GM23248 (cell line): ENCODE data around the gene CRISP3. TPM values are rescaled to one million over a fixed set of nuclear protein-coding genes. Genes with fewer than 3 reads are reported as not detected.

Experiments used
- DNase-seq: peaks from one replicate; pipeline ENCODE4 v3.0.0-alpha.2; 2015
- H2AFZ ChIP-seq: fragments of 200-600 bp; sonication (generic); 2 replicates; pipeline ENCODE4 v1.6.1; 2016; ENCODE audit warnings: antibody characterized with exemption
- H3F3A ChIP-seq: fragments of 200-600 bp; sonication (generic); 2 replicates; pipeline ENCODE4 v1.6.1; 2016; ENCODE audit warnings: mild to moderate bottlenecking, antibody characterized with exemption, mixed run types; ENCODE audit not compliant: insufficient read depth
- H3K27ac ChIP-seq: fragments of 200-600 bp; sonication (generic); 2 replicates; pipeline ENCODE4 v1.5.1; 2016; ENCODE audit warnings: mild to moderate bottlenecking
- H3K27me3 ChIP-seq: fragments of 200-600 bp; sonication (generic); replicated peaks from 2 replicates; pipeline ENCODE4 v1.6.1; 2016; ENCODE audit warnings: mild to moderate bottlenecking; ENCODE audit not compliant: insufficient read depth
- H3K36me3 ChIP-seq: fragments of 200-600 bp; sonication (generic); 2 replicates; pipeline ENCODE4 v1.6.1; 2016; ENCODE audit warnings: low read depth, mild to moderate bottlenecking
- H3K4me1 ChIP-seq: fragments of 200-600 bp; sonication (generic); 2 replicates; pipeline ENCODE4 v1.6.1; 2016; ENCODE audit warnings: mild to moderate bottlenecking; ENCODE audit not compliant: insufficient read depth
- H3K4me2 ChIP-seq: fragments of 200-600 bp; sonication (generic); one replicate; pipeline ENCODE4 v1.6.1; 2016; ENCODE audit warnings: mild to moderate bottlenecking; ENCODE audit not compliant: unreplicated experiment
- H3K4me3 ChIP-seq: fragments of 200-600 bp; sonication (generic); 2 replicates; pipeline ENCODE4 v1.5.1; 2016; ENCODE audit warnings: mild to moderate bottlenecking
- H3K79me2 ChIP-seq: fragments of 200-600 bp; sonication (generic); 2 replicates; pipeline ENCODE4 v1.6.1; 2016; ENCODE audit warnings: mild to moderate bottlenecking; ENCODE audit not compliant: insufficient read depth
- H3K9ac ChIP-seq: fragments of 200-600 bp; sonication (generic); 2 replicates; pipeline ENCODE4 v1.6.1; 2016; ENCODE audit warnings: mild to moderate bottlenecking
- H3K9me2 ChIP-seq: fragments of 200-600 bp; sonication (generic); 2 replicates; pipeline ENCODE4 v1.6.1; 2016; ENCODE audit warnings: mixed run types, mild to moderate bottlenecking, moderate library complexity; ENCODE audit not compliant: insufficient read depth
- H3K9me3 ChIP-seq: fragments of 200-600 bp; sonication (generic); one replicate; pipeline ENCODE4 v1.6.1; 2017; ENCODE audit warnings: low read depth
- H4K20me1 ChIP-seq: fragments of 200-600 bp; sonication (generic); 2 replicates; pipeline ENCODE4 v1.6.0; 2016; ENCODE audit not compliant: insufficient read depth
- EZH2 ChIP-seq: fragments of 200-600 bp; sonication (generic); IDR thresholded peaks from 2 replicates; pipeline ENCODE4 v1.6.1; 2018; ENCODE audit warnings: antibody characterized with exemption, mild to moderate bottlenecking; ENCODE audit not compliant: insufficient read depth, poor library complexity, severe bottlenecking
- EZH2phosphoT487 ChIP-seq: fragments of 200-600 bp; sonication (generic); IDR thresholded peaks from 2 replicates; pipeline ENCODE4 v1.6.1; 2018; ENCODE audit warnings: antibody characterized with exemption, moderate library complexity, mild to moderate bottlenecking, low read depth; ENCODE audit not compliant: insufficient read depth
- WGBS, 2 experiments: methylation state at CpG; one replicate each; pipeline ENCODE4 v1.1.6; 2015 to 2017; ENCODE audit warnings: low lambda C conversion rate in 2 of 2, low coverage in 1 of 2; ENCODE audit errors: missing lambda C conversion rate in 2 of 2; 5-methylcytosine and 5-hydroxymethylcytosine counted together
- in situ Hi-C: fragments of 300-500 bp; cut with MboI; formaldehyde crosslinking; loops from 2 replicates; pipeline ENCODE4 v1.15.0; 2020
- polyA plus RNA-seq: library from polyadenylated mRNA; unstranded; fragments of >200 nt; fragmentation: Nextera tagmentation; extraction: Ambion mirVana; gene quantifications from 2 replicates; pipeline ENCODE4 v1.2.1, GENCODE V29; 2016
- total RNA-seq: library from RNA; depleted of rRNA; stranded (reverse); fragments of >200 nt; shearing (Covaris generic); gene quantifications from 2 replicates; pipeline ENCODE4 v1.2.3, GENCODE V29; 2014

The CRISP3 gene
- total and polyA plus RNA-seq, 2 experiments from 2014 or later: not detected

GRCh38 chr6:49782725-49783124 is 38.5 kb upstream of the CRISP3 start:
- 38 to 55% methylated on average over 7 of the region's 7 CpGs for WGBS, 2 experiments

GRCh38 chr6:49782293-49782692 is 38.1 kb upstream of the CRISP3 start:
- in situ Hi-C loops: no loop called here
- Histone ChIP-seq H3K27ac (no peak overlapping the region), H3K4me2 (no peak overlapping the region), H3K4me1 (no peaks in the 10 kb centered on the region), H3F3A (no peaks in the 10 kb centered on the region), H3K27me3 (no peaks in the 10 kb centered on the region), H3K9me3 (no peaks in the 10 kb centered on the region), H3K4me3 (no peak overlapping the region), H3K9me2 (no peaks in the 10 kb centered on the region), H3K9ac (no peak overlapping the region), H3K79me2 (no peaks in the 10 kb centered on the region), H3K36me3 (no peaks in the 10 kb centered on the region), H2AFZ (no peak overlapping the region), H4K20me1 (no peaks in the 10 kb centered on the region)
- no peak for TF ChIP-seq EZH2
- no peak for TF ChIP-seq EZH2phosphoT487
- WGBS, 2 experiments: 0% methylated on average over 1 of the region's 1 CpG
- no peak for DNase-seq

More at GRCh38 chr6:49782725-49783124, 38.5 kb upstream of the CRISP3 start:
- Histone ChIP-seq H3K4me1 (no peaks in the 10 kb centered on the region), H3K4me2 (no peak overlapping the region), H3K4me3 (no peak overlapping the region), H3K36me3 (no peaks in the 10 kb centered on the region), H3K79me2 (no peaks in the 10 kb centered on the region), H3K27ac (no peak overlapping the region), H3K9me3 (no peaks in the 10 kb centered on the region), H2AFZ (no peak overlapping the region), H3F3A (no peaks in the 10 kb centered on the region), H3K9ac (no peak overlapping the region), H4K20me1 (no peaks in the 10 kb centered on the region), H3K9me2 (no peaks in the 10 kb centered on the region), H3K27me3 (no peaks in the 10 kb centered on the region)
- no peak for DNase-seq
- no peak for TF ChIP-seq EZH2
- no peak for TF ChIP-seq EZH2phosphoT487
- in situ Hi-C loops: no loop called here

- in situ Hi-C loops: no loop called here
- TF ChIP-seq EZH2 (no peak), EZH2phosphoT487 (no peak)
- WGBS, 2 experiments: 0% methylated on average over 1 of the region's 1 CpG
These were observed 32.3 kb upstream of the CRISP3 start for GRCh38 chr6:49776444-49776843.

GRCh38 chr6:49775043-49775442 is 30.9 kb upstream of the CRISP3 start:
- no peaks in the 10 kb centered on the region for H3K9me2 ChIP-seq
- H3K27ac ChIP-seq: no peak overlapping the region
- H3K4me3 ChIP-seq: no peak overlapping the region
- no peak overlapping the region for H2AFZ ChIP-seq
- no peak for DNase-seq
- H3K36me3 ChIP-seq: no peaks in the 10 kb centered on the region
- no peaks in the 10 kb centered on the region for H4K20me1 ChIP-seq
- no peaks in the 10 kb centered on the region for H3K4me1 ChIP-seq
- in situ Hi-C loops: no loop called here
- H3K27me3 ChIP-seq: no peaks in the 10 kb centered on the region
- H3K9ac ChIP-seq: no peak overlapping the region
- TF ChIP-seq EZH2phosphoT487 (no peak), EZH2 (no peak)
- no peaks in the 10 kb centered on the region for H3K9me3 ChIP-seq
- H3K79me2 ChIP-seq: no peaks in the 10 kb centered on the region
- no peak overlapping the region for H3K4me2 ChIP-seq
- no peaks in the 10 kb centered on the region for H3F3A ChIP-seq

More at GRCh38 chr6:49776444-49776843, 32.3 kb upstream of the CRISP3 start:
- no peaks in the 10 kb centered on the region for H3K9me3 ChIP-seq
- H3K9me2 ChIP-seq: no peaks in the 10 kb centered on the region
- no peak overlapping the region for H3K4me3 ChIP-seq
- H2AFZ ChIP-seq: no peak overlapping the region
- DNase-seq: no peak
- no peaks in the 10 kb centered on the region for H3K27me3 ChIP-seq
- no peaks in the 10 kb centered on the region for H4K20me1 ChIP-seq
- H3K4me2 ChIP-seq: no peak overlapping the region
- no peaks in the 10 kb centered on the region for H3K4me1 ChIP-seq
- H3K27ac ChIP-seq: no peak overlapping the region
- H3F3A ChIP-seq: no peaks in the 10 kb centered on the region
- no peaks in the 10 kb centered on the region for H3K79me2 ChIP-seq
- no peaks in the 10 kb centered on the region for H3K36me3 ChIP-seq
- no peak overlapping the region for H3K9ac ChIP-seq

DNA sequence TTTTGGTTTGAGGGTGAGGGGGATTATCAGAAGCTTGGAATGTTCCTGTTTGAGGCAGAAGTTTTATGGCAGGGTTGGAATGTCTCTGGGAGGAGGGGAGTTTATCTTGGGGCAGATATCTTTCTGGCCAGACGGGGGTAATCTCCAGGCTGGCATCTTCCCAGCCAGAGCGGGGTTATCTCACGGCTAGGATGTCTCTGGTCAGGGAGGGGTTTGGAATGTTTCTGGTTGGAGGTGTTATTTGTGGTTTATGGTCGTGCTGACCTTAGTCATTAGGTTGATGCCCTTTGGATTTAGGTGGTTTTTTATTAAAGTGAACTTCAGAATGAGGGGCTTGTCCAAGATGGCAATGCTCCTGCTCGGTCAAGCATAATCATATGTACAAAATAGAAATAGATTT is 28.1 kb upstream of the CRISP3 start:
- Histone ChIP-seq H3K36me3 (no peaks in the 10 kb centered on the region), H3K4me2 (no peak overlapping the region), H3K9ac (no peak overlapping the region), H4K20me1 (no peaks in the 10 kb centered on the region), H3K4me1 (no peaks in the 10 kb centered on the region), H3K79me2 (no peaks in the 10 kb centered on the region), H2AFZ (no peak overlapping the region), H3K9me2 (no peaks in the 10 kb centered on the region), H3K27ac (no peak overlapping the region), H3F3A (no peaks in the 10 kb centered on the region), H3K4me3 (no peak overlapping the region), H3K9me3 (no peaks in the 10 kb centered on the region), H3K27me3 (no peaks in the 10 kb centered on the region)
- 15 to 21% methylated on average over 5 of the region's 5 CpGs for WGBS, 2 experiments
- TF ChIP-seq EZH2: no peak
- no peak for TF ChIP-seq EZH2phosphoT487
- in situ Hi-C loops: no loop called here
- no peak for DNase-seq
